A549 (cell line): ENCODE measurements around the gene CRB1. TPM values are rescaled to one million over a fixed set of nuclear protein-coding genes. Genes with fewer than 3 reads are reported as not detected.

Experiments
- ATAC-seq, 2 experiments: fragments of 200-7000 bp in 1 of 2; fragments of >200 bp in 1 of 2; cut with Nextera tagmentation in 1 of 2; cut with Tn5 transposase in 1 of 2; 3 replicates each; pipeline versions ENCODE4 v1.8.0 to v1.9.1; 2018 to 2020; ENCODE audit warnings: mild to moderate bottlenecking in 1 of 2, moderate library complexity in 1 of 2
- CTCF ChIA-PET: fragments of 300-600 bp; sonication (Branson Sonifier 250); formaldehyde crosslinking; extraction: SDS; loops from one replicate; lab custom pipeline; 2021; ENCODE audit warnings: antibody characterized with exemption, inconsistent platforms; lab: Yijun Ruan, JAX
- POLR2A ChIA-PET: fragments of 350-600 bp; formaldehyde crosslinking; extraction: SDS; loops from one replicate; lab custom pipeline; 2021; ENCODE audit warnings: antibody characterized with exemption, inconsistent platforms; lab: Yijun Ruan, JAX
- DNase-seq, 2 experiments: peaks; one replicate each; pipeline versions ENCODE4 v3.0.0 to v3.0.0-alpha.2; 2011 to 2016; ENCODE audit warnings: low read depth in 1 of 2, low spot score in 1 of 2
- FAIRE-seq: peaks from 2 replicates; lab custom pipeline; 2011; peaks lifted over from hg19 to GRCh38; lab: Jason Lieb, UNC
- H3K27ac ChIP-seq, 2 experiments: fragments of >200 bp; sonication (Bioruptor Twin); formaldehyde crosslinking; 3 replicates each; pipeline ENCODE4 v1.5.1; 2016 to 2017
- H3K4me1 ChIP-seq: fragments of >200 bp; sonication (Bioruptor Twin); formaldehyde crosslinking; 3 replicates; pipeline ENCODE4 v1.6.1; 2016
- H3K4me2 ChIP-seq: fragments of >200 bp; sonication (Bioruptor Twin); formaldehyde crosslinking; 3 replicates; pipeline ENCODE4 v1.6.1; 2016
- H3K4me3 ChIP-seq: fragments of >200 bp; sonication (Bioruptor Twin); formaldehyde crosslinking; 3 replicates; pipeline ENCODE4 v1.5.1; 2016
- H3K9me3 ChIP-seq: fragments of >200 bp; sonication (Bioruptor Twin); formaldehyde crosslinking; 3 replicates; pipeline ENCODE4 v1.6.1; 2016
- BCL3 ChIP-seq: fragments of >200 bp; sonication (Bioruptor Twin); formaldehyde crosslinking; IDR thresholded peaks from 3 replicates; pipeline ENCODE4 v1.6.1; 2016
- CTCF ChIP-seq: fragments of >200 bp; sonication (Bioruptor Twin); formaldehyde crosslinking; IDR thresholded peaks from 3 replicates; pipeline ENCODE4 v1.5.1; 2016
- E2F6 ChIP-seq: IDR thresholded peaks from 2 replicates; pipeline ENCODE4 v1.6.1; 2012; ENCODE audit warnings: low read depth, borderline replicate concordance
- ELK1 ChIP-seq: fragments of 150-350 bp; IDR thresholded peaks from 2 replicates; pipeline ENCODE4 v1.6.1; 2014; ENCODE audit warnings: low read depth, mild to moderate bottlenecking, low read length
- FOSL2 ChIP-seq, 2 experiments: fragments of 450-650 bp in 1 of 2; fragments of >200 bp in 1 of 2; sonication (Bioruptor Twin) in 1 of 2; formaldehyde crosslinking; IDR thresholded peaks; 2 replicates each; pipeline versions ENCODE4 v1.5.0 to v1.6.1; 2016 to 2020; ENCODE audit warnings: mild to moderate bottlenecking in 1 of 2, moderate library complexity in 1 of 2
- FOXS1 ChIP-seq: fragments of 250-450 bp; sonication (Bioruptor Pico); IDR thresholded peaks from 2 replicates; pipeline ENCODE4 v1.5.0; 2020; ENCODE audit warnings: mild to moderate bottlenecking, moderate library complexity
- GATA3 ChIP-seq: IDR thresholded peaks from 2 replicates; pipeline ENCODE4 v1.6.1; 2012; ENCODE audit warnings: borderline replicate concordance
- HEYL ChIP-seq: fragments of 250-450 bp; sonication (Bioruptor Pico); IDR thresholded peaks from 2 replicates; pipeline ENCODE4 v1.8.0; 2021; ENCODE audit warnings: mild to moderate bottlenecking, moderate library complexity
- HMGXB4 ChIP-seq: fragments of 250-450 bp; sonication (Bioruptor Pico); IDR thresholded peaks from 2 replicates; pipeline ENCODE4 v1.5.0; 2021; ENCODE audit warnings: mild to moderate bottlenecking, moderate library complexity, borderline replicate concordance
- HOXB13 ChIP-seq: fragments of 250-450 bp; sonication (Bioruptor Pico); IDR thresholded peaks from 2 replicates; pipeline ENCODE4 v1.5.0; 2020; ENCODE audit warnings: low read depth, mild to moderate bottlenecking, moderate library complexity
- HOXB5 ChIP-seq: fragments of 250-450 bp; sonication (Bioruptor Pico); IDR thresholded peaks from 2 replicates; pipeline ENCODE4 v1.5.0; 2020; ENCODE audit warnings: mild to moderate bottlenecking, moderate library complexity
- JUN ChIP-seq, 2 experiments: fragments of >200 bp; sonication (Bioruptor Twin); formaldehyde crosslinking; IDR thresholded peaks; 2 replicates in 1 of 2; 3 replicates in 1 of 2; pipeline ENCODE4 v1.6.1; 2016 to 2017
- JUNB ChIP-seq: fragments of >200 bp; sonication (Bioruptor Twin); formaldehyde crosslinking; IDR thresholded peaks from 2 replicates; pipeline ENCODE4 v1.6.1; 2016
- KDM5A ChIP-seq: fragments of 200-600 bp; sonication (generic); IDR thresholded peaks from 2 replicates; pipeline ENCODE4 v1.6.1; 2016; ENCODE audit warnings: antibody characterized with exemption, mild to moderate bottlenecking
- MAFK ChIP-seq: fragments of 450-650 bp; IDR thresholded peaks from 2 replicates; pipeline ENCODE4 v1.6.1; 2014; ENCODE audit not compliant: partially characterized antibody
- MYC ChIP-seq: IDR thresholded peaks from 2 replicates; pipeline ENCODE4 v1.6.1; 2012; ENCODE audit warnings: mild to moderate bottlenecking, inconsistent platforms, low read length, improper control_type of control experiment, borderline replicate concordance
- NPAS2 ChIP-seq: fragments of 250-450 bp; sonication (Bioruptor Pico); IDR thresholded peaks from 2 replicates; pipeline ENCODE4 v1.8.0; 2022; ENCODE audit warnings: mild to moderate bottlenecking, moderate library complexity, borderline replicate concordance
- NR3C1 ChIP-seq: fragments of >200 bp; sonication (Bioruptor Twin); formaldehyde crosslinking; IDR thresholded peaks from 3 replicates; pipeline ENCODE4 v1.6.1; 2017
- PHF8 ChIP-seq: fragments of 200-600 bp; sonication (generic); IDR thresholded peaks from 2 replicates; pipeline ENCODE4 v1.6.1; 2016; ENCODE audit warnings: low read depth, mild to moderate bottlenecking, antibody characterized with exemption, moderate library complexity, borderline replicate concordance
- POLR2A ChIP-seq: IDR thresholded peaks from 2 replicates; pipeline ENCODE4 v1.6.1; 2012; ENCODE audit warnings: mild to moderate bottlenecking, low read length
- RARB ChIP-seq: fragments of 250-450 bp; sonication (Bioruptor Pico); IDR thresholded peaks from 2 replicates; pipeline ENCODE4 v1.8.0; 2021; ENCODE audit warnings: mild to moderate bottlenecking, moderate library complexity
- RCOR1 ChIP-seq: fragments of 150-350 bp; IDR thresholded peaks from 2 replicates; pipeline ENCODE4 v1.6.1; 2014; ENCODE audit warnings: antibody characterized with exemption, low read length, low read depth
- REST ChIP-seq: fragments of 200-600 bp; sonication (generic); IDR thresholded peaks from 2 replicates; pipeline ENCODE4 v1.6.1; 2016; ENCODE audit warnings: antibody characterized with exemption, mild to moderate bottlenecking, moderate library complexity
- RNF2 ChIP-seq: fragments of 200-600 bp; sonication (generic); IDR thresholded peaks from 2 replicates; pipeline ENCODE4 v1.6.1; 2016; ENCODE audit warnings: low read depth, mild to moderate bottlenecking, antibody characterized with exemption, moderate library complexity, borderline replicate concordance
- SMC3 ChIP-seq: fragments of >200 bp; sonication (Bioruptor Twin); formaldehyde crosslinking; IDR thresholded peaks from 3 replicates; pipeline ENCODE4 v1.6.1; 2018; ENCODE audit warnings: inconsistent platforms
- SREBF2 ChIP-seq: fragments of 450-650 bp; IDR thresholded peaks from 2 replicates; pipeline ENCODE4 v1.6.1; 2014; ENCODE audit warnings: mild to moderate bottlenecking, moderate library complexity
- TP53 ChIP-seq: fragments of 250-450 bp; sonication (Bioruptor Pico); IDR thresholded peaks from 2 replicates; pipeline ENCODE4 v1.5.0; 2021; ENCODE audit warnings: mild to moderate bottlenecking, moderate library complexity
- WGBS: methylation state at CpG from one replicate; pipeline ENCODE4 v1.1.6; 2017; ENCODE audit errors: missing lambda C conversion rate; 5-methylcytosine and 5-hydroxymethylcytosine counted together
- polyA plus RNA-seq, 4 experiments: library from polyadenylated mRNA; depleted of rRNA in 3 of 4; stranded (reverse); fragments of >200 nt; fragmentation: RNase III in 1 of 4; extraction: RNeasy Plus Mini Kit Qiagen cat#74134 plus additional on column Dnase treatment in 1 of 4; gene quantifications; 2 replicates in 3 of 4; 3 replicates in 1 of 4; pipeline ENCODE4 v1.2.3, GENCODE V29; 2011 to 2017

The CRB1 gene
- polyA plus RNA-seq, 2 of the 4 experiments (the other 2 are of a cell fraction), result not detected

- ChIA-PET CTCF (interaction anchor here (0.8 kb wide), 1 partner anchor 12 kb away, joined by 3 read pairs; no protein-coding TSS in a partner anchor), POLR2A (no interaction called here)
- no peak overlapping the region; a peak in 1 of 6 replicates for H3K27ac ChIP-seq
- no peaks in the 10 kb centered on the region for H3K9me3 ChIP-seq
- no peak for ATAC-seq
- TF ChIP-seq SMC3 (no peak), HEYL (CRISPR knock-in tag) (no peak)
- H3K4me1 ChIP-seq, result peaks cover 15% of the 10 kb centered on the region
- no peak overlapping the region for H3K4me2 ChIP-seq
- no peak overlapping the region for H3K4me3 ChIP-seq
- FAIRE-seq, result no peak
- DNase-seq, result no peak
- 95% methylated on average over 2 of the region's 2 CpGs for WGBS
Measured at GRCh38 chr1:197319631-197320030, 51.6 kb downstream of the CRB1 start.

GRCh38 chr1:197320991-197321531 lies 53.0 kb downstream of the CRB1 start:
- no peak for FAIRE-seq
- ChIA-PET POLR2A (no interaction called here), CTCF (no interaction called here)
- Histone ChIP-seq H3K27ac (no peak overlapping the region), H3K4me1 (peaks cover 15% of the 10 kb centered on the region), H3K9me3 (no peaks in the 10 kb centered on the region), H3K4me2 (peak overlapping the region; percentile 23), H3K4me3 (no peak overlapping the region)
- DNase-seq, result peak; percentile 6 to 68
- whole genome bisulfite sequencing, result 52% methylated on average over 2 of the region's 2 CpGs
- ATAC-seq, result peak; percentile 83 to 90
- TF ChIP-seq RNF2, result no peak
- TF ChIP-seq ELK1, result no peak
- TF ChIP-seq SREBF2, result no peak
- TF ChIP-seq KDM5A, result no peak
- no peak for TF ChIP-seq SMC3
- TF ChIP-seq FOSL2 (IDR thresholded peaks at IDR 0.05), result no peak
- 0 out of 2 replicates have a peak, but pooled peaks have one; percentile 47 for TF ChIP-seq FOSL2 (CRISPR knock-in tag; IDR thresholded peaks at IDR 0.05)
- no peak for TF ChIP-seq REST
- no peak for TF ChIP-seq HMGXB4 (CRISPR knock-in tag)
- peak; percentile 29; the same call in 1 of the 2 replicates for TF ChIP-seq JUNB
- no peak for TF ChIP-seq FOXS1 (CRISPR knock-in tag)
- no peak for TF ChIP-seq RARB (CRISPR knock-in tag)
- no peak for TF ChIP-seq BCL3
- TF ChIP-seq HOXB13 (CRISPR knock-in tag), result no peak
- TF ChIP-seq CTCF, result no peak
- no peak for TF ChIP-seq TP53
- TF ChIP-seq JUN (IDR thresholded peaks at IDR 0.05), result no peak
- no peak for TF ChIP-seq HOXB5 (CRISPR knock-in tag)
- TF ChIP-seq MAFK, result peak; percentile 45
- TF ChIP-seq NPAS2 (CRISPR knock-in tag), result no peak
- TF ChIP-seq RCOR1, result no peak
- no peak for TF ChIP-seq NR3C1
- no peak for TF ChIP-seq MYC
- no peak for TF ChIP-seq E2F6
- TF ChIP-seq PHF8, result no peak
- no peak for TF ChIP-seq GATA3
- no peak for TF ChIP-seq POLR2A
